Measurements from ENCODE around the gene MAP1S.

Gene MAP1S, protein sequence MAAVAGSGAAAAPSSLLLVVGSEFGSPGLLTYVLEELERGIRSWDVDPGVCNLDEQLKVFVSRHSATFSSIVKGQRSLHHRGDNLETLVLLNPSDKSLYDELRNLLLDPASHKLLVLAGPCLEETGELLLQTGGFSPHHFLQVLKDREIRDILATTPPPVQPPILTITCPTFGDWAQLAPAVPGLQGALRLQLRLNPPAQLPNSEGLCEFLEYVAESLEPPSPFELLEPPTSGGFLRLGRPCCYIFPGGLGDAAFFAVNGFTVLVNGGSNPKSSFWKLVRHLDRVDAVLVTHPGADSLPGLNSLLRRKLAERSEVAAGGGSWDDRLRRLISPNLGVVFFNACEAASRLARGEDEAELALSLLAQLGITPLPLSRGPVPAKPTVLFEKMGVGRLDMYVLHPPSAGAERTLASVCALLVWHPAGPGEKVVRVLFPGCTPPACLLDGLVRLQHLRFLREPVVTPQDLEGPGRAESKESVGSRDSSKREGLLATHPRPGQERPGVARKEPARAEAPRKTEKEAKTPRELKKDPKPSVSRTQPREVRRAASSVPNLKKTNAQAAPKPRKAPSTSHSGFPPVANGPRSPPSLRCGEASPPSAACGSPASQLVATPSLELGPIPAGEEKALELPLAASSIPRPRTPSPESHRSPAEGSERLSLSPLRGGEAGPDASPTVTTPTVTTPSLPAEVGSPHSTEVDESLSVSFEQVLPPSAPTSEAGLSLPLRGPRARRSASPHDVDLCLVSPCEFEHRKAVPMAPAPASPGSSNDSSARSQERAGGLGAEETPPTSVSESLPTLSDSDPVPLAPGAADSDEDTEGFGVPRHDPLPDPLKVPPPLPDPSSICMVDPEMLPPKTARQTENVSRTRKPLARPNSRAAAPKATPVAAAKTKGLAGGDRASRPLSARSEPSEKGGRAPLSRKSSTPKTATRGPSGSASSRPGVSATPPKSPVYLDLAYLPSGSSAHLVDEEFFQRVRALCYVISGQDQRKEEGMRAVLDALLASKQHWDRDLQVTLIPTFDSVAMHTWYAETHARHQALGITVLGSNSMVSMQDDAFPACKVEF

DNA sequence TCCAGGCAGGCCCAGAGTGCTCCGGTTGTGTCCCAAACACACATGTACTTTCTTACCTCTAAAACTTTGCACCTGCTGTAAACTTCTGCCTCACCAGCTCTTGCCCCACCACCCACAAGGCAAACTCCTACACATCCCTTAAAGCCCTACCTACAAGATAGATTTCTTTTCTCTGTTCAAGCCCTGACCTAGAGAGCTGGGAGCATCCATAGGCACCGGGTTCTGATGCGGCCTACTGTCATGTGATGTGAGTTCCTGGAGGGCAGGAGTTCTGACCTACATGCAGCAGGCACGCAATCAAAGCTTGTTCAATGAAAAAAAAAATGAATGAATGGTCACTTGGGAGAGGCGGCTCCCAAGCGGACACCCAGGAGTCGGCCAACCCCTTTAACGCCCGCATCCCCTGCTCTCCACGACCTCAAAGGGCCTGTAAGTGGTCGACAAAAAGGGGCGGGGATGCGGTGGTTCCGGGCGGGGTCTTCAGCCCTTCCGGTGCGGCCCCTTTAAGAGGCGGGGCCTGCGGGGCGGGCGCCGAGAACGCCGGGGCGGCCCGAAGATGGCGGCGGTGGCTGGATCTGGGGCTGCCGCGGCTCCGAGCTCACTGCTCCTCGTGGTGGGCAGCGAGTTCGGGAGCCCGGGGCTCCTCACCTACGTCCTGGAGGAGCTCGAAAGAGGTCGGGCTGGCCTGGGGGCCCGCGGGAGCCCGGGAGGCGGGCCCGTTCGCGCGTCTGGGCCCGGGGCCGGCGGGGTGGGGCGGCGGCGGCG lies at the start of gene MAP1S:
Gene MAP1S (plus strand): TSS at position 534 of the 765 bp plus-strand sequence. CDS start 23 bp downstream, at position 557.
- peak; percentile 44 to 68 for DNase-seq (ENCODE audit: low read depth in 2 of 2)

DNA sequence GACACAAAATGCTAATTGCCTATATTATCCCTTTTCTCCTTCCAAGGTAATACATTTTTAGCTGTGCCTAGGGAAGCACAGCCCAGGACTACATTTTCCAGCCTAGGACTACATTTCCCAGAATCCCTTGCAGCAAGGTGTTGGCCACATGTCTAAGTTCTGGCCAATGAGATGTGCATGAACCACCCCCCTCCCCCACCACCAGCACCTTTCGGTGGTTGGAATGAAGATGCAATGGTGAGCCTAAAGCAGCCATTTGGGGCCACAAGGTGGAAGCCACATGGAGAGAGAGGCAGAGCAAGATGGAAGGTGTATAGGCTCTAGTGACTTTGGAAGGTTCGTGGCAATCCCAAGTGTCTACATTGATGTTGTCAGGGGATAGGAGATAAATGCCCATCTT lies 47.4 kb upstream of the MAP1S start:
- DNase-seq (ENCODE audit: low read depth in 2 of 2) = peak in 1 of 2 experiments; percentile 18

DNA sequence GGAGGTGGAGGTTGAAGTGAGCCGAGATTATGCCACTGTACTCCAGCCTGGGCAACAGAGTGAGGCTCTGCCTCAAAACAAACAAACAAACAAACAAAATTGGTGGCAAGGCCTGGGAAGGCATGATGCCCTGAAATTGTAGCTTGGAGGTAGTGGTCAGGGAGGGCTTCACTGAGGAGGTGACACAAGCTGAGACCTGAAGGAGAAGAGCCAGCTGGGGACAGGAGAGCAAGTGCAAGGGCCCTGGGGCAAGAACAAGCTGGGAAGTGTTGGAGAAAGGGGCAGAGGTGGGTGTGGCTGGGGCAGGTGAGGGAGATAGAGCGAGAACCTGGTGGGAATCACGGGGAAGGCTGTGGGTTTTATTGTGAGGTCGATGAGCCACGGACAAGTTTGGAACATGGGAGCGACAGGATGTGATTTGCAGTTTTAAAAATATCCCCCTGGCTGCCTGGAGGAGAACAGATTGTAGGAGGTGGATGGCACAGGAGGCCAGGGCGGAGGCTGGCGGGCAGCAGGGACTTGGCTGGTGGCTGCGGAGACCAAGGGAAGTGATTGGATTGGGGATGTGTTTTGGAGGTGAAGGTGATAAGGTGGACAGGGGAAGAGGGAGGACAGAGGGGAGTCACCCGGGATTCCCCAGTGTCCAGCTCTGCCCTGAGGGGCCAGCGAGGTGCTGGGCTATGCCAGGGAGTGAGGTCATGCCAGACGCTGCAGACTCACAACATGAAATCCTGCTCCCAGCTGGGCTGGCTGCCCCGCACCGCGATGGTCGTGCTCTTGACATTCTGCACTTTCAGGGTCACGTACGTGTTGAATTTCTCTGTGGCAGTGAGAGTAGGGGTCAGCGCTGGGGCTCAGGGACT lies 45.1 kb upstream of the MAP1S start:
- DNase-seq (ENCODE audit: low read depth in 2 of 2) = no peak

DNA sequence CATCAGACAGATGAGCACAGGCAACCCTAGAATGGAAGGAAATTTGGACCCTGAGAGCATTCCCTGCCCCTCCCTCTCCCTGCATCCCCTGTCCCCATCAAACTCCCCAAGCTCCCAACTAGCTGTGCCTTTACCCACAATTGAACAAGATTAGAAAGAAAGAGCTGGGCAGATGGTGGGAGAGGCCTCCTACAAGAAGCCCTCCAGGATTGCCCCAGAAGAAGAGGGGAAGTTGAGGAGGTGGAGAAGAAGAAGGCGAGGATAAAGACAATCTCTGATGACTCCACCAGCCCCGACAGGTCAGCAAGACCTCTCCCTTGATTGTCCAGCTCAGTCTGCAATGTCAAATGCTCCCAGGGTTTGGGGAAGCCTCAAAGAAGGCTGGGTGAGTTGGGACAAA lies 43.0 kb upstream of the MAP1S start:
- DNase-seq (ENCODE audit: low read depth in 2 of 2) = no peak

DNA sequence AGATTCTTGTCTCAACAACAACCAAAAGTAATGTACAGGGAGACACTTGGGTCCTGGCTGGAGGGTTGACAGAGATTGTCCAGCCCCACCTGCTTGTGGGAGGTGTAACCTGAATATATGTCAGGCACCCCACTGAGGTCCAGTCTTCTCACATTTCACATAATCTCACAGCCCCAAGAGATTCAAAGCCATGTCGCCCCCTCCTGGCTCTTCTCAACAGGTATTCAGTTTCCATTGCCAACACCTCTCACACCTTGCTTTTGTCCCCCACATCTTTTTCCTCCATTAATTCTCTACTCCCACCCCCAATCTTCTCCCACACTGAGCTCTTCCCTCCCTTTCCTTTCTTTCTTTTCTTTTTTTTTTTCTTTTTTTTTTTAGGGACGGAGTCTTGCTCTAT lies 42.3 kb upstream of the MAP1S start:
- no peak for DNase-seq (ENCODE audit: low read depth in 2 of 2)

- DNase-seq (ENCODE audit: low read depth in 2 of 2) = no peak
These were observed 40.4 kb upstream of the MAP1S start for GRCh38 chr19:17678836-17679235.

DNA sequence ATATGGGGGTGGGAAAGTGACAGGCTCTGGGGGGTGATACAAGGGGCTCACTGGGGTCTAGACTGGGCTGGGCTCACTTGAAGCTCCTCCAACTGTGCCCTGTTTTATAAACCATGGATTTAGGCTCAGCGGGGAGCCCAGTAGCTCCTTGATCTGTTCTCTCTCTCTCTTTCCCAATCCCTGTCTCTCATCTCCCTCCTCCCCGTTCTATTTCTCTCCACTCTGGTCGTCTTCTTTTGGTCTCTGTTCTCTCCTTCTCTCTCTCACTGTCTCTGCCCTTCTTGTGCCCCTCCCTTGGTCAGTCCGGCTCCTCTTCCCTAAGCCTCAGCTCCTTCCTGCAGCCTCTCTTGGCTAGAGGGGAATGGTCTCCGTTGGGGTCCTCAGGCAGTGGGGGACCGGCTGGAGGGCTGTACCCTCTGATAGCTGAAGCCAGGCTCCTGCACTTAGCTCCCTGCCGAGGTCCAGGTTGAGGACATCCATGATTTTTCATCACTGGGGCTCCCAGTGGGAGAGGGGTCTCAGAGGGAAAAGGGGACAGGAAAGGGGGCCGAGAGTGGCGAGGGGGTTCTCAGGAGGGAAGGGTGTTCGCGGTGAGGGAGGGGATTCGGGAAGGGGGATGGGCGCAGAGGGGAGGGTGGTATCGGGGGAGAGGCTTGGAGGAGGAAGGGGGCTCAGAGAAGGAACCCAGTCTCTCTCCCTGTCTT lies 39.6 kb upstream of the MAP1S start:
- DNase-seq (ENCODE audit: low read depth in 2 of 2) = no peak

- DNase-seq (ENCODE audit: low read depth in 2 of 2) = peak in 1 of 2 experiments; percentile 24
These were observed 39.0 kb upstream of the MAP1S start for GRCh38 chr19:17680230-17680722.

GRCh38 chr19:17681505-17682125 lies 37.7 kb upstream of the MAP1S start:
- DNase-seq (ENCODE audit: low read depth in 2 of 2) = peak in 1 of 2 experiments; percentile 17

GRCh38 chr19:17682273-17682672 lies 37.0 kb upstream of the MAP1S start:
- DNase-seq (ENCODE audit: low read depth in 2 of 2) = no peak

GRCh38 chr19:17683078-17683477 lies 36.2 kb upstream of the MAP1S start:
- DNase-seq (ENCODE audit: low read depth in 2 of 2) = no peak

DNA sequence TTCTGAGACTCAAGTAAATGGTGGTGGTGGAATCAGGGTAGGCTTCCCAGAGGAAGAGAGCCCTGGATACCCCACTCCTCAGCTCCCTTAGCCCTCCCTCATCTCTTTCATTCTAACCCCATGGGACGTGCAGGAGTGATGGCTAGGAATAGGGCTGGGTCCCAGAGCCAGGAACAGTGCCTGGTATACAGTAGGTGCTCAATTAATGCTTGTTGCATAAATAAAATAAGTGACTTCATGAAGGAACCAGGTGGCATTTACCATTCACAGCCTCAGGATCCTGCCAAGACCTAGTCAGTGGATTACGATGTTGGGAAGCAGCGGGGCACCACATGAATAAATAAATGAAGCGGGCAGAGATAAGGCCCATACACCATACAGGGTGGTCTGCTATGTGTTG lies 35.0 kb upstream of the MAP1S start:
- no peak for DNase-seq (ENCODE audit: low read depth in 2 of 2)

- no peak for DNase-seq (ENCODE audit: low read depth in 2 of 2)
These were observed 33.7 kb upstream of the MAP1S start for GRCh38 chr19:17685451-17686022.

- no peak for DNase-seq (ENCODE audit: low read depth in 2 of 2)
These were observed 33.2 kb upstream of the MAP1S start for GRCh38 chr19:17686023-17686521.

- DNase-seq (ENCODE audit: low read depth in 2 of 2) = no peak
These were observed 32.7 kb upstream of the MAP1S start for GRCh38 chr19:17686592-17687024.

- no peak for DNase-seq (ENCODE audit: low read depth in 2 of 2)
These were observed 32.0 kb upstream of the MAP1S start for GRCh38 chr19:17687141-17687856.

- DNase-seq (ENCODE audit: low read depth in 2 of 2) = peak in 1 of 2 experiments; percentile 29
These were observed 31.2 kb upstream of the MAP1S start, which contains the start of gene UNC13A for GRCh38 chr19:17687857-17688784. UNC13A (minus strand) TSS chr19:17688354; CDS start chr19:17688199, 155 bp downstream.

All from stimulated activated CD4-positive, alpha-beta T cell treated with anti-CD3 and anti-CD28 coated beads, Interleukin-12 subunit alpha, Interleukin-12 subunit beta, amount 100 ng/mL, for 24 hours (primary cell).